Keratinocyte (primary cell): ENCODE results near the gene HDDC2. TPM values are rescaled to one million over a fixed set of nuclear protein-coding genes. Genes with fewer than 3 reads are reported as not detected.
A peak's percentile ranks its signal among the peaks of the same experiment; 100 is the strongest.

ENCODE experiments used
- DNase-seq: peaks from one replicate; pipeline ENCODE4 v3.0.0-alpha.2; 2011; ENCODE audit warnings: low read depth, missing footprints, low spot score
- FAIRE-seq: peaks from 2 replicates; lab custom pipeline; 2011; peaks lifted over from hg19 to GRCh38; lab: Jason Lieb, UNC
- H2AFZ ChIP-seq: 2 replicates; pipeline ENCODE4 v1.6.0; 2012; ENCODE audit warnings: low read length, control low read depth, inconsistent platforms; ENCODE audit not compliant: control insufficient read depth
- H3K27ac ChIP-seq: 2 replicates; pipeline ENCODE4 v1.5.1; 2011; ENCODE audit warnings: low read length; ENCODE audit not compliant: control insufficient read depth, insufficient read depth
- H3K27me3 ChIP-seq: 3 replicates; pipeline ENCODE4 v1.6.0; 2011; ENCODE audit warnings: low read length; ENCODE audit not compliant: control insufficient read depth, insufficient read depth; ENCODE audit errors: extremely low read depth
- H3K36me3 ChIP-seq, 2 experiments: 2 replicates in 1 of 2; 3 replicates in 1 of 2; pipeline ENCODE4 v1.5.1; 2011; ENCODE audit warnings: low read length in 2 of 2, mild to moderate bottlenecking in 1 of 2; ENCODE audit not compliant: control insufficient read depth in 2 of 2, insufficient read depth in 2 of 2; ENCODE audit errors: extremely low read depth in 1 of 2
- H3K4me1 ChIP-seq: 3 replicates; pipeline ENCODE4 v1.5.1; 2011; ENCODE audit warnings: low read length; ENCODE audit not compliant: control insufficient read depth, insufficient read depth; ENCODE audit errors: extremely low read depth
- H3K4me2 ChIP-seq: 3 replicates; pipeline ENCODE4 v1.6.0; 2011; ENCODE audit warnings: low read depth, low read length; ENCODE audit not compliant: control insufficient read depth, insufficient read depth; ENCODE audit errors: extremely low read depth
- H3K4me3 ChIP-seq, 3 experiments: fragments of 200-600 bp in 1 of 3; sonication (generic) in 1 of 3; 2 replicates in 2 of 3; 3 replicates in 1 of 3; pipeline ENCODE4 v1.5.1; 2011 to 2016; ENCODE audit warnings: low read length in 3 of 3, mild to moderate bottlenecking in 3 of 3, control low read depth in 2 of 3, inconsistent platforms in 1 of 3, low read depth in 1 of 3, mixed read lengths in 1 of 3, mixed run types in 1 of 3, moderate library complexity in 1 of 3; ENCODE audit not compliant: control insufficient read depth in 2 of 3, insufficient read depth in 2 of 3; ENCODE audit errors: extremely low read depth in 1 of 3
- H3K79me2 ChIP-seq: 2 replicates; pipeline ENCODE4 v1.6.0; 2012; ENCODE audit warnings: low read length; ENCODE audit not compliant: control insufficient read depth, insufficient read depth
- H3K9ac ChIP-seq: 3 replicates; pipeline ENCODE4 v1.6.0; 2011; ENCODE audit warnings: low read length; ENCODE audit not compliant: control insufficient read depth, insufficient read depth; ENCODE audit errors: extremely low read depth
- H3K9me1 ChIP-seq: 3 replicates; pipeline ENCODE4 v1.6.0; 2011; ENCODE audit warnings: low read length; ENCODE audit not compliant: control insufficient read depth, insufficient read depth; ENCODE audit errors: extremely low read depth
- H3K9me3 ChIP-seq: 2 replicates; pipeline ENCODE4 v1.5.1; 2012; ENCODE audit warnings: low read depth, low read length; ENCODE audit not compliant: control insufficient read depth
- H4K20me1 ChIP-seq: 3 replicates; pipeline ENCODE4 v1.6.0; 2011; ENCODE audit warnings: low read length; ENCODE audit not compliant: control insufficient read depth, insufficient read depth; ENCODE audit errors: extremely low read depth
- EZH2 ChIP-seq: IDR thresholded peaks from one replicate; pipeline ENCODE4 v1.6.1; 2012; ENCODE audit warnings: inconsistent platforms, mild to moderate bottlenecking, low read length, moderate library complexity
- dilution Hi-C: fragments of 300-500 bp; cut with MboI; formaldehyde crosslinking; loops from one replicate; pipeline ENCODE4 v1.7.0; 2020; ENCODE audit warnings: low sequenced_read_pairs; ENCODE audit not compliant: extremely low pct_ligation_motif_present
- polyA plus RNA-seq, 5 experiments: library from polyadenylated mRNA; depleted of rRNA in 3 of 5; stranded (reverse) in 3 of 5; stranded (forward) in 1 of 5; unstranded in 1 of 5; fragments of >200 nt; gene quantifications; 1 replicate in 1 of 5; 2 replicates in 3 of 5; 3 replicates in 1 of 5; pipeline versions ENCODE4 v1.2.1 to v1.2.3, GENCODE V29; 2011 to 2012; ENCODE audit warnings: missing spikeins in 2 of 5, low read depth in 1 of 5, low replicate concordance in 1 of 5
- TF ChIP-seq, protein P1 (sequence below), 3 experiments: IDR thresholded peaks in 1 of 3; conservative IDR thresholded peaks in 1 of 3; optimal IDR thresholded peaks in 1 of 3; 2 replicates in 2 of 3; 3 replicates in 1 of 3; pipeline versions ENCODE3 to v1.5.1; 2011; ENCODE audit warnings: low read length in 3 of 3, mild to moderate bottlenecking in 3 of 3, moderate library complexity in 2 of 3, control low read depth in 1 of 3, inconsistent platforms in 1 of 3; ENCODE audit not compliant: insufficient read depth in 2 of 3; ENCODE audit errors: extremely low read depth in 1 of 3

The HDDC2 gene
- polyA plus RNA-seq, 1 donor (not counting 4 experiments of a cell fraction or from before 2014, with no cell fraction given) = 75.8 TPM

DNA sequence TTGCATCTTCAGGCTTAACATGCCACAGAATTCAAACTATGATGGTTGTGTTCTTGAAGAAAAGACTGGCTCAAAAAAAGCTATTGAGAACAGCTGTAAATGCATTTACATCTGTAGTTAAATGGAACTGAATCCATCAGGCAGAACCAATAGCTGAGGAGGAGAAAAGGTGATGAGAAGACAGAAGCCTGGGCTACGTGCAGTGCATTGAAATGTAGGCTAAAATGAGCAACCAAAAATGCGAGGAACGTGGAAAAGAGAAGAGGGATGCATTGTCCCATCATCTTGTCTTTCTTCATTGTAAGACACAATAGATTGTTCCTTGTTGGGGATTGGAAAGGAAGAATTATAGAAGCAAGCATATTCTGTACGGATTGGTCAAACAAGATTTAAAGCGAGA, 13.8 kb upstream of the HDDC2 start:
- no peak for TF ChIP-seq EZH2
- TF ChIP-seq, protein P1, sequence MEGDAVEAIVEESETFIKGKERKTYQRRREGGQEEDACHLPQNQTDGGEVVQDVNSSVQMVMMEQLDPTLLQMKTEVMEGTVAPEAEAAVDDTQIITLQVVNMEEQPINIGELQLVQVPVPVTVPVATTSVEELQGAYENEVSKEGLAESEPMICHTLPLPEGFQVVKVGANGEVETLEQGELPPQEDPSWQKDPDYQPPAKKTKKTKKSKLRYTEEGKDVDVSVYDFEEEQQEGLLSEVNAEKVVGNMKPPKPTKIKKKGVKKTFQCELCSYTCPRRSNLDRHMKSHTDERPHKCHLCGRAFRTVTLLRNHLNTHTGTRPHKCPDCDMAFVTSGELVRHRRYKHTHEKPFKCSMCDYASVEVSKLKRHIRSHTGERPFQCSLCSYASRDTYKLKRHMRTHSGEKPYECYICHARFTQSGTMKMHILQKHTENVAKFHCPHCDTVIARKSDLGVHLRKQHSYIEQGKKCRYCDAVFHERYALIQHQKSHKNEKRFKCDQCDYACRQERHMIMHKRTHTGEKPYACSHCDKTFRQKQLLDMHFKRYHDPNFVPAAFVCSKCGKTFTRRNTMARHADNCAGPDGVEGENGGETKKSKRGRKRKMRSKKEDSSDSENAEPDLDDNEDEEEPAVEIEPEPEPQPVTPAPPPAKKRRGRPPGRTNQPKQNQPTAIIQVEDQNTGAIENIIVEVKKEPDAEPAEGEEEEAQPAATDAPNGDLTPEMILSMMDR (optimal IDR thresholded peaks at IDR 0.05 in 1 of 3, IDR thresholded peaks at IDR 0.05 in 1 of 3, conservative IDR thresholded peaks at IDR 0.05 in 1 of 3; ENCODE audit: extremely low read depth in 1 of 3, insufficient read depth in 2 of 3, low read length in 3 of 3) = no peak
- Histone ChIP-seq H3K9me1 (no peaks in the 10 kb centered on the region), H4K20me1 (no peaks in the 10 kb centered on the region), H3K27ac (no peak overlapping the region), H3K9me3 (no peaks in the 10 kb centered on the region), H3K9ac (no peak overlapping the region), H3K4me2 (no peak overlapping the region), H3K36me3 (no peaks in the 10 kb centered on the region), H3K4me3 (no peak overlapping the region), H3K79me2 (no peaks in the 10 kb centered on the region), H3K27me3 (no peaks in the 10 kb centered on the region), H2AFZ (no peak overlapping the region), H3K4me1 (no peaks in the 10 kb centered on the region)
- FAIRE-seq = no peak
- dilution Hi-C loops = no loop called here
- DNase-seq = no peak

DNA sequence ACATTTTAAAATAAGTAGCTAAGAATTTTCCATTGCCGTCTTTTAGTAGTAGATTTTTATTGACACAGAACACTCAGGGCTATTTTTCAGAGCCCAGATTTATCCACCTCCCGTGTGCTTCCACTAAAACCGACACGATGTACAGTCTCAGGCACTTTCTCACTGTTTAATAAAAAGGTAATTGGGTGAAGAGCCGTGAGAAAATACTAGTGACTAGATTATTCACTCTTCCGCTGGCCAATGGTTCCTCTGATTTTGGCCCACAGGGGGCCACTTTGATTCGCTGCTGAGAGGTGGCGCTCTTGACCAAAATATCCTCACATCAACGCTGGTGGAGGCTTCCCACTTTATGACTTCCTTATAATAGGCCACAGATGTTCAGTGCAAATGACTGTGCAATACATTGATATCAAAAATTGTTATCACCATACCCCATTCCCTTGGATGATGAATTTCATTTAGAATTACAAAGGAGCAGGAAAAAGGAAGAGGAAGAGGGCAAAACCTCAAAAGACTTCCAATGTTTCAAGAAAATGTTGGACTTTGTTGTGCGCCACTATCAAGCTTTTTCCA, 12.3 kb upstream of the HDDC2 start:
- TF ChIP-seq, protein P1 (optimal IDR thresholded peaks at IDR 0.05 in 1 of 3, IDR thresholded peaks at IDR 0.05 in 1 of 3, conservative IDR thresholded peaks at IDR 0.05 in 1 of 3; ENCODE audit: extremely low read depth in 1 of 3, insufficient read depth in 2 of 3, low read length in 3 of 3) = peak; percentile 71 to 85 (median 81)
- no peak for TF ChIP-seq EZH2
- H2AFZ ChIP-seq = no peak overlapping the region
- FAIRE-seq = peak; percentile 63
- no peaks in the 10 kb centered on the region for H3K4me1 ChIP-seq
- no peaks in the 10 kb centered on the region for H3K9me1 ChIP-seq
- H3K36me3 ChIP-seq = no peaks in the 10 kb centered on the region
- no peaks in the 10 kb centered on the region for H3K79me2 ChIP-seq
- dilution Hi-C loops = no loop called here
- no peak overlapping the region for H3K4me2 ChIP-seq
- H4K20me1 ChIP-seq = no peaks in the 10 kb centered on the region
- no peaks in the 10 kb centered on the region for H3K27me3 ChIP-seq
- H3K4me3 ChIP-seq = no peak overlapping the region
- H3K27ac ChIP-seq = no peak overlapping the region
- H3K9me3 ChIP-seq = no peaks in the 10 kb centered on the region
- no peak overlapping the region for H3K9ac ChIP-seq
- DNase-seq = no peak
